Stimulated activated CD8-positive, alpha-beta memory T cell treated with anti-CD3 and anti-CD28 coated beads, Interleukin-7, amount 100 ng/mL, for 24 hours (primary cell): ENCODE data around the gene EIF2S1.
A peak's percentile ranks its signal among the peaks of the same experiment; 100 is the strongest.
"Not testable (repeated sequence)": the region's sequence is repeated elsewhere in the genome, so short reads cannot be mapped to it uniquely, and the experiment has no call there.

Experiments used
- DNase-seq: peaks from one replicate; pipeline ENCODE4 v3.0.0-alpha.2; 2020; ENCODE audit warnings: low read depth

EIF2S1 gene

GRCh38 chr14:67411370-67411769 is 51.2 kb downstream of the EIF2S1 start:
- no peak for DNase-seq

- DNase-seq, result no peak
Observed at GRCh38 chr14:67411820-67412421, 51.8 kb downstream of the EIF2S1 start, which contains the start of gene PLEK2. Gene PLEK2 (minus strand): TSS chr14:67412165. CDS start chr14:67412059, 106 bp downstream.

- no peak for DNase-seq
Observed at GRCh38 chr14:67413806-67414769, 54.0 kb downstream of the EIF2S1 start.

- DNase-seq, result not testable (repeated sequence)
Observed at GRCh38 chr14:67415610-67416009, 55.5 kb downstream of the EIF2S1 start.

- DNase-seq, result no peak
Observed at GRCh38 chr14:67416085-67416484, 56.0 kb downstream of the EIF2S1 start.

GRCh38 chr14:67416810-67417209 is 56.7 kb downstream of the EIF2S1 start:
- no peak for DNase-seq

- DNase-seq, result no peak
Observed at GRCh38 chr14:67417633-67418032, 57.5 kb downstream of the EIF2S1 start.

- DNase-seq, result no peak
Observed at GRCh38 chr14:67418401-67419191, 58.5 kb downstream of the EIF2S1 start.

GRCh38 chr14:67420102-67420739 is 60.1 kb downstream of the EIF2S1 start:
- DNase-seq, result no peak

GRCh38 chr14:67421356-67422224 is 61.5 kb downstream of the EIF2S1 start:
- DNase-seq, result no peak

GRCh38 chr14:67423424-67423823 is 63.3 kb downstream of the EIF2S1 start:
- no peak for DNase-seq

- DNase-seq, result no peak
Observed at GRCh38 chr14:67424539-67424938, 64.4 kb downstream of the EIF2S1 start.

GRCh38 chr14:67425608-67426007 is 65.5 kb downstream of the EIF2S1 start:
- no peak for DNase-seq

GRCh38 chr14:67426161-67426560 is 66.0 kb downstream of the EIF2S1 start:
- DNase-seq, result no peak

- DNase-seq, result peak; percentile 30
Observed at GRCh38 chr14:67426983-67427606, 67.0 kb downstream of the EIF2S1 start.

GRCh38 chr14:67428501-67429031 is 68.4 kb downstream of the EIF2S1 start:
- DNase-seq, result no peak

GRCh38 chr14:67429510-67430205 is 69.5 kb downstream of the EIF2S1 start:
- no peak for DNase-seq

- DNase-seq, result no peak
Observed at GRCh38 chr14:67432050-67432564, 72.0 kb downstream of the EIF2S1 start.

GRCh38 chr14:67435603-67436002 is 75.5 kb downstream of the EIF2S1 start:
- DNase-seq, result no peak
